ENCODE results near the gene PRR32. TPM values are rescaled to one million over a fixed set of nuclear protein-coding genes. Genes with fewer than 3 reads are reported as not detected.

Gene PRR32
- total and polyA plus RNA-seq, 2 donors (not counting 3 experiments of a cell fraction or from before 2014, with no cell fraction given): not detected

- no TSS peak for BruUV-seq (replicated peaks)
- Histone ChIP-seq H3K9me1 (replicated peaks; ENCODE audit: control insufficient read depth, extremely low read depth, insufficient read depth, low read length) (no peaks in the 10 kb centered on the region), H4K20me1 (replicated peaks; ENCODE audit: control insufficient read depth, extremely low read depth, insufficient read depth, low read length) (no peaks in the 10 kb centered on the region), H3K36me3 (ENCODE audit: control insufficient read depth in 2 of 2, extremely low read depth in 1 of 2, insufficient read depth in 2 of 2, low read length in 2 of 2) (no peaks in the 10 kb centered on the region), H3K4me2 (ENCODE audit: insufficient read depth, low read length) (no peak overlapping the region), H3K9me3 (replicated peaks; ENCODE audit: control insufficient read depth, insufficient read depth, low read length) (no peaks in the 10 kb centered on the region), H3K27ac (ENCODE audit: insufficient read depth, low read depth, low read length) (no peak overlapping the region), H2AFZ (ENCODE audit: low read depth, low read length) (no peak overlapping the region), H3K79me2 (ENCODE audit: control insufficient read depth, insufficient read depth, low read length) (no peaks in the 10 kb centered on the region), H3K9ac (replicated peaks; ENCODE audit: extremely low read depth, insufficient read depth, low read length) (no peak overlapping the region), H3K4me3 (replicated peaks in 1 of 3; ENCODE audit: insufficient read depth in 1 of 3, low read depth in 1 of 3, low read length in 3 of 3) (no peak overlapping the region), H3K4me1 (ENCODE audit: control insufficient read depth, extremely low read depth, insufficient read depth, low read length) (no peaks in the 10 kb centered on the region), H3K27me3 (ENCODE audit: control insufficient read depth in 2 of 2, insufficient read depth in 2 of 2, low read length in 2 of 2) (no peaks in the 10 kb centered on the region)
- intact Hi-C loops (cut with micrococcal nuclease): loop anchor here (5.0 kb wide), 1 partner anchor 1337 kb away; no protein-coding TSS in a partner anchor
- dilution Hi-C loops (cut with MboI; ENCODE audit: extremely low pct_ligation_motif_present, low sequenced_read_pairs): no loop called here
- DNase-seq (ENCODE audit: low read depth, low spot score): peak; percentile 15
- POLR2A ChIA-PET: no interaction called here
- CTCF ChIA-PET: interaction anchor here (1.8 kb wide), 1 partner anchor 1748 kb away, joined by 19 read pairs; no protein-coding TSS in a partner anchor
- TF ChIP-seq EZH2 (IDR thresholded peaks at IDR 0.05; ENCODE audit: borderline replicate concordance, low read depth, low read length, severe bottlenecking): no peak
- TF ChIP-seq CTCF (IDR thresholded peaks at IDR 0.05; ENCODE audit: extremely low read depth in 1 of 2, insufficient read depth in 1 of 2, low read depth in 1 of 2, low read length in 2 of 2): peak in 1 of 2 donors; percentile 28
- FAIRE-seq: no peak
Observed at GRCh38 chrX:126770179-126770578, 49.4 kb upstream of the PRR32 start.

DNA sequence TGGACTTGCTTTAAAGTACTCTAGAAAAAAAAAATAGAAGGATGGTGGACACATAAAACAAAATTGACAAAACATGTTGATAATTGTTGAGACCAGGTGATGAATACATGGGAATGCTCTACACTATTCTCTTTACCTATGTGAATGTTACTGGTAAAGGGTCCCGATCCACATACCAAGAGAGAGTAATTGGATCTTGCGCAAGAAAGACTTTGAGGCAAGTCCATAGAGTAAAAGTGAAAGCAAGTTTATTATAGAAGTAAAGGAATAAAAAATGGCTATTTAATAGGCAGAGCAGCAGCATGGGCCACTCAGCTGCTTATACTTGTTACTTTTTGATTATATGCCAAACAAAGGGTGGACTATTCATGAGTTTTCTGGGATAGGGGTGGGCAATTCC lies 34.0 kb upstream of the PRR32 start:
- CTCF ChIA-PET: no interaction called here
- TF ChIP-seq JUN (IDR thresholded peaks at IDR 0.05; ENCODE audit: borderline replicate concordance, insufficient read depth, insufficient read length, low read depth): no peak
- TF ChIP-seq POLR2AphosphoS5 (IDR thresholded peaks at IDR 0.05; ENCODE audit: insufficient read depth, low read depth, low read length): no peak
- TF ChIP-seq MYC (IDR thresholded peaks at IDR 0.05; ENCODE audit: low read depth, low read length): no peak
- no peak for TF ChIP-seq EZH2 (IDR thresholded peaks at IDR 0.05; ENCODE audit: borderline replicate concordance, low read depth, low read length, severe bottlenecking)
- no peaks in the 10 kb centered on the region for H3K9me1 ChIP-seq (replicated peaks; ENCODE audit: control insufficient read depth, extremely low read depth, insufficient read depth, low read length)
- H4K20me1 ChIP-seq (replicated peaks; ENCODE audit: control insufficient read depth, extremely low read depth, insufficient read depth, low read length): no peaks in the 10 kb centered on the region
- DNase-seq (ENCODE audit: low read depth, low spot score) (no peak), FAIRE-seq (no peak)
- H3K36me3 ChIP-seq (ENCODE audit: control insufficient read depth in 2 of 2, extremely low read depth in 1 of 2, insufficient read depth in 2 of 2, low read length in 2 of 2): no peaks in the 10 kb centered on the region
- H3K4me1 ChIP-seq (ENCODE audit: control insufficient read depth, extremely low read depth, insufficient read depth, low read length): no peaks in the 10 kb centered on the region
- H3K4me3 ChIP-seq (replicated peaks in 1 of 3; ENCODE audit: insufficient read depth in 1 of 3, low read depth in 1 of 3, low read length in 3 of 3): no peak overlapping the region
- dilution Hi-C loops (cut with MboI; ENCODE audit: extremely low pct_ligation_motif_present, low sequenced_read_pairs) (no loop called here), intact Hi-C loops (cut with micrococcal nuclease) (no loop called here)
- H3K9me3 ChIP-seq (replicated peaks; ENCODE audit: control insufficient read depth, insufficient read depth, low read length): no peaks in the 10 kb centered on the region
- no peak overlapping the region for H3K4me2 ChIP-seq (ENCODE audit: insufficient read depth, low read length)
- H2AFZ ChIP-seq (ENCODE audit: low read depth, low read length): no peak overlapping the region
- POLR2A ChIA-PET: no interaction called here
- no peak overlapping the region for H3K9ac ChIP-seq (replicated peaks; ENCODE audit: extremely low read depth, insufficient read depth, low read length)
- BruUV-seq (replicated peaks): no TSS peak
- no peaks in the 10 kb centered on the region for H3K27me3 ChIP-seq (ENCODE audit: control insufficient read depth in 2 of 2, insufficient read depth in 2 of 2, low read length in 2 of 2)
- no peak overlapping the region for H3K27ac ChIP-seq (ENCODE audit: insufficient read depth, low read depth, low read length)
- no peaks in the 10 kb centered on the region for H3K79me2 ChIP-seq (ENCODE audit: control insufficient read depth, insufficient read depth, low read length)

Data from endothelial cell of umbilical vein (primary cell).